GM23248 (cell line): ENCODE data around the gene PDE4DIP. TPM values are rescaled to one million over a fixed set of nuclear protein-coding genes. Genes with fewer than 3 reads are reported as not detected.
"Not testable (repeated sequence)": the region's sequence is repeated elsewhere in the genome, so short reads cannot be mapped to it uniquely, and the experiment has no call there.

Experiments
- DNase-seq: peaks from one replicate; pipeline ENCODE4 v3.0.0-alpha.2; 2015
- H2AFZ ChIP-seq: fragments of 200-600 bp; sonication (generic); 2 replicates; pipeline ENCODE4 v1.6.1; 2016; ENCODE audit warnings: antibody characterized with exemption
- H3F3A ChIP-seq: fragments of 200-600 bp; sonication (generic); 2 replicates; pipeline ENCODE4 v1.6.1; 2016; ENCODE audit warnings: mild to moderate bottlenecking, antibody characterized with exemption, mixed run types; ENCODE audit not compliant: insufficient read depth
- H3K27ac ChIP-seq: fragments of 200-600 bp; sonication (generic); 2 replicates; pipeline ENCODE4 v1.5.1; 2016; ENCODE audit warnings: mild to moderate bottlenecking
- H3K27me3 ChIP-seq: fragments of 200-600 bp; sonication (generic); replicated peaks from 2 replicates; pipeline ENCODE4 v1.6.1; 2016; ENCODE audit warnings: mild to moderate bottlenecking; ENCODE audit not compliant: insufficient read depth
- H3K36me3 ChIP-seq: fragments of 200-600 bp; sonication (generic); 2 replicates; pipeline ENCODE4 v1.6.1; 2016; ENCODE audit warnings: low read depth, mild to moderate bottlenecking
- H3K4me1 ChIP-seq: fragments of 200-600 bp; sonication (generic); 2 replicates; pipeline ENCODE4 v1.6.1; 2016; ENCODE audit warnings: mild to moderate bottlenecking; ENCODE audit not compliant: insufficient read depth
- H3K4me2 ChIP-seq: fragments of 200-600 bp; sonication (generic); one replicate; pipeline ENCODE4 v1.6.1; 2016; ENCODE audit warnings: mild to moderate bottlenecking; ENCODE audit not compliant: unreplicated experiment
- H3K4me3 ChIP-seq: fragments of 200-600 bp; sonication (generic); 2 replicates; pipeline ENCODE4 v1.5.1; 2016; ENCODE audit warnings: mild to moderate bottlenecking
- H3K79me2 ChIP-seq: fragments of 200-600 bp; sonication (generic); 2 replicates; pipeline ENCODE4 v1.6.1; 2016; ENCODE audit warnings: mild to moderate bottlenecking; ENCODE audit not compliant: insufficient read depth
- H3K9ac ChIP-seq: fragments of 200-600 bp; sonication (generic); 2 replicates; pipeline ENCODE4 v1.6.1; 2016; ENCODE audit warnings: mild to moderate bottlenecking
- H3K9me2 ChIP-seq: fragments of 200-600 bp; sonication (generic); 2 replicates; pipeline ENCODE4 v1.6.1; 2016; ENCODE audit warnings: mixed run types, mild to moderate bottlenecking, moderate library complexity; ENCODE audit not compliant: insufficient read depth
- H3K9me3 ChIP-seq: fragments of 200-600 bp; sonication (generic); one replicate; pipeline ENCODE4 v1.6.1; 2017; ENCODE audit warnings: low read depth
- H4K20me1 ChIP-seq: fragments of 200-600 bp; sonication (generic); 2 replicates; pipeline ENCODE4 v1.6.0; 2016; ENCODE audit not compliant: insufficient read depth
- WGBS, 2 experiments: methylation state at CpG; one replicate each; pipeline ENCODE4 v1.1.6; 2015 to 2017; ENCODE audit warnings: low lambda C conversion rate in 2 of 2, low coverage in 1 of 2; ENCODE audit errors: missing lambda C conversion rate in 2 of 2; 5-methylcytosine and 5-hydroxymethylcytosine counted together
- in situ Hi-C: fragments of 300-500 bp; cut with MboI; formaldehyde crosslinking; loops from 2 replicates; pipeline ENCODE4 v1.15.0; 2020
- polyA plus RNA-seq: library from polyadenylated mRNA; unstranded; fragments of >200 nt; fragmentation: Nextera tagmentation; extraction: Ambion mirVana; gene quantifications from 2 replicates; pipeline ENCODE4 v1.2.1, GENCODE V29; 2016
- total RNA-seq: library from RNA; depleted of rRNA; stranded (reverse); fragments of >200 nt; shearing (Covaris generic); gene quantifications from 2 replicates; pipeline ENCODE4 v1.2.3, GENCODE V29; 2014; rRNA removed

The PDE4DIP gene
- total RNA-seq (115 and 149 TPM in 2 replicates), polyA plus RNA-seq (116 and 128 TPM in 2 replicates)

GRCh38 chr1:148844220-148844619 is at the start of gene PDE4DIP:
PDE4DIP (plus strand) TSS chr1:148844428; CDS start chr1:148844775, 347 bp downstream.
- in situ Hi-C loops, H3K4me3 ChIP-seq: not testable (repeated sequence)

GRCh38 chr1:148808268-148808928 is 35.8 kb upstream of the PDE4DIP start:
- H2AFZ ChIP-seq, H3K9me3 ChIP-seq, in situ Hi-C loops, H3K27me3 ChIP-seq, H3K9me2 ChIP-seq, H3K4me1 ChIP-seq, H3K79me2 ChIP-seq, H3K36me3 ChIP-seq, H3K27ac ChIP-seq, H4K20me1 ChIP-seq, H3K9ac ChIP-seq, H3K4me3 ChIP-seq, H3K4me2 ChIP-seq, DNase-seq, H3F3A ChIP-seq: not testable (repeated sequence)
- no CpG with 5 or more reads among the region's 50 CpGs for WGBS, 2 experiments

More at GRCh38 chr1:148844220-148844619, at the start of gene PDE4DIP:
- not testable (repeated sequence) for H3K79me2 ChIP-seq, H4K20me1 ChIP-seq, H3K4me1 ChIP-seq, H3K36me3 ChIP-seq, H3K4me2 ChIP-seq, H3K9me3 ChIP-seq, H3F3A ChIP-seq, H3K9ac ChIP-seq, H2AFZ ChIP-seq, H3K27me3 ChIP-seq, DNase-seq, H3K9me2 ChIP-seq, H3K27ac ChIP-seq
- WGBS, 2 experiments: 0% methylated on average over 5 to 7 of the region's 36 CpGs

- H3K9me2 ChIP-seq, DNase-seq, H3K79me2 ChIP-seq, H3K36me3 ChIP-seq, H3K9ac ChIP-seq, H3K27ac ChIP-seq, H2AFZ ChIP-seq, H3K4me1 ChIP-seq, H3F3A ChIP-seq, H3K27me3 ChIP-seq, H4K20me1 ChIP-seq, H3K9me3 ChIP-seq, H3K4me2 ChIP-seq, H3K4me3 ChIP-seq, in situ Hi-C loops: not testable (repeated sequence)
- WGBS, 2 experiments: no CpG with 5 or more reads among the region's 6 CpGs
Measured at GRCh38 chr1:148808929-148809283, 35.3 kb upstream of the PDE4DIP start.

GRCh38 chr1:148822180-148822579 is 22.0 kb upstream of the PDE4DIP start:
- H3K4me2 ChIP-seq, H3K36me3 ChIP-seq, H3K9ac ChIP-seq, H2AFZ ChIP-seq, in situ Hi-C loops, H3K4me1 ChIP-seq, H4K20me1 ChIP-seq, H3K4me3 ChIP-seq, H3K9me3 ChIP-seq, DNase-seq, H3K9me2 ChIP-seq, H3F3A ChIP-seq, H3K27ac ChIP-seq, H3K79me2 ChIP-seq, H3K27me3 ChIP-seq: not testable (repeated sequence)
- 100% methylated on average over 1 to 2 of the region's 7 CpGs for WGBS, 2 experiments

- DNase-seq, H3K79me2 ChIP-seq, H3K9ac ChIP-seq, H3K4me3 ChIP-seq, H3K4me2 ChIP-seq, in situ Hi-C loops, H3K4me1 ChIP-seq, H3K9me2 ChIP-seq, H3K36me3 ChIP-seq, H3K27me3 ChIP-seq, H4K20me1 ChIP-seq, H3K27ac ChIP-seq, H2AFZ ChIP-seq, H3K9me3 ChIP-seq, H3F3A ChIP-seq: not testable (repeated sequence)
- 83 to 100% methylated on average over 1 of the region's 2 CpGs for WGBS, 2 experiments
Measured at GRCh38 chr1:148823822-148824221, 20.4 kb upstream of the PDE4DIP start.

GRCh38 chr1:148825029-148825428 is 19.2 kb upstream of the PDE4DIP start:
- not testable (repeated sequence) for H3K27ac ChIP-seq, H3K9me2 ChIP-seq, H3K27me3 ChIP-seq

GRCh38 chr1:148828531-148828930 is 15.7 kb upstream of the PDE4DIP start:
- H3K9me2 ChIP-seq, H2AFZ ChIP-seq, H3K4me1 ChIP-seq, H3K9me3 ChIP-seq, H3K36me3 ChIP-seq, H3K79me2 ChIP-seq, H3K9ac ChIP-seq, DNase-seq, H3K27ac ChIP-seq, H3K4me2 ChIP-seq, H3K27me3 ChIP-seq, H3K4me3 ChIP-seq, H4K20me1 ChIP-seq, H3F3A ChIP-seq, in situ Hi-C loops: not testable (repeated sequence)
- WGBS, 2 experiments: 34 to 60% methylated on average over 1 to 2 of the region's 2 CpGs

More at GRCh38 chr1:148825029-148825428, 19.2 kb upstream of the PDE4DIP start:
- H2AFZ ChIP-seq, in situ Hi-C loops, H3K4me2 ChIP-seq, H3K9ac ChIP-seq, DNase-seq, H3F3A ChIP-seq, H3K9me3 ChIP-seq, H3K4me3 ChIP-seq, H4K20me1 ChIP-seq, H3K4me1 ChIP-seq, H3K36me3 ChIP-seq, H3K79me2 ChIP-seq: not testable (repeated sequence)
- no CpG with 5 or more reads among the region's 2 CpGs for WGBS, 2 experiments

GRCh38 chr1:148828962-148829361 is 15.3 kb upstream of the PDE4DIP start:
- H3K9ac ChIP-seq, H3K79me2 ChIP-seq, H3K36me3 ChIP-seq, H3K4me3 ChIP-seq, DNase-seq, H3K27ac ChIP-seq, H3F3A ChIP-seq, in situ Hi-C loops, H2AFZ ChIP-seq, H3K9me3 ChIP-seq, H3K4me2 ChIP-seq, H3K27me3 ChIP-seq, H3K4me1 ChIP-seq, H4K20me1 ChIP-seq, H3K9me2 ChIP-seq: not testable (repeated sequence)
